Mucosa of stomach (tissue), 1 donor: Measurements from ENCODE around the gene PXYLP1.

Experiments
- H3K27me3 ChIP-seq: one replicate; pipeline ENCODE4 v1.7.0; 2013; ENCODE audit warnings: mild to moderate bottlenecking, low read length; ENCODE audit not compliant: control insufficient read depth, insufficient read depth
- H3K36me3 ChIP-seq: one replicate; pipeline ENCODE4 v1.7.0; 2013; ENCODE audit warnings: low read length; ENCODE audit not compliant: control insufficient read depth, insufficient read depth
- H3K4me1 ChIP-seq: one replicate; pipeline ENCODE4 v1.7.0; 2013; ENCODE audit warnings: mild to moderate bottlenecking, low read length; ENCODE audit not compliant: control insufficient read depth, insufficient read depth
- H3K4me3 ChIP-seq: one replicate; pipeline ENCODE4 v1.7.0; 2013; ENCODE audit warnings: low read length
- H3K9ac ChIP-seq: one replicate; pipeline ENCODE4 v1.7.0; 2013; ENCODE audit warnings: mild to moderate bottlenecking, low read length, moderate library complexity
- H3K9me3 ChIP-seq: one replicate; pipeline ENCODE4 v1.7.0; 2013; ENCODE audit warnings: mild to moderate bottlenecking, low read length, moderate library complexity; ENCODE audit not compliant: control insufficient read depth
- donor health status: Pancreatic carcinoma.

Gene PXYLP1

GRCh38 chr3:141269961-141270360 is 38.3 kb downstream of the PXYLP1 start:
- Histone ChIP-seq H3K9me3 (no peaks in the 10 kb centered on the region), H3K4me1 (no peaks in the 10 kb centered on the region), H3K9ac (no peak overlapping the region)

GRCh38 chr3:141271279-141272030 is 39.8 kb downstream of the PXYLP1 start:
- no peaks in the 10 kb centered on the region for H3K9me3 ChIP-seq
- H3K27me3 ChIP-seq: no peaks in the 10 kb centered on the region
- no peaks in the 10 kb centered on the region for H3K4me1 ChIP-seq
- H3K9ac ChIP-seq: no peak overlapping the region
- H3K4me3 ChIP-seq: no peak overlapping the region
- no peaks in the 10 kb centered on the region for H3K36me3 ChIP-seq

More at GRCh38 chr3:141269961-141270360, 38.3 kb downstream of the PXYLP1 start:
- Histone ChIP-seq H3K27me3 (no peaks in the 10 kb centered on the region), H3K4me3 (no peak overlapping the region), H3K36me3 (no peaks in the 10 kb centered on the region)

GRCh38 chr3:141272906-141273662 is 41.5 kb downstream of the PXYLP1 start:
- H3K4me3 ChIP-seq: no peak overlapping the region
- no peaks in the 10 kb centered on the region for H3K27me3 ChIP-seq
- no peaks in the 10 kb centered on the region for H3K4me1 ChIP-seq
- H3K9ac ChIP-seq: no peak overlapping the region
- no peaks in the 10 kb centered on the region for H3K36me3 ChIP-seq
- no peaks in the 10 kb centered on the region for H3K9me3 ChIP-seq

- Histone ChIP-seq H3K27me3 (no peaks in the 10 kb centered on the region), H3K36me3 (no peaks in the 10 kb centered on the region), H3K4me3 (no peak overlapping the region), H3K9ac (no peak overlapping the region), H3K9me3 (no peaks in the 10 kb centered on the region), H3K4me1 (no peaks in the 10 kb centered on the region)
Measured at GRCh38 chr3:141273700-141274410, 42.2 kb downstream of the PXYLP1 start.

- H3K9ac ChIP-seq: no peak overlapping the region
- H3K27me3 ChIP-seq: no peaks in the 10 kb centered on the region
- H3K4me1 ChIP-seq: no peaks in the 10 kb centered on the region
- H3K4me3 ChIP-seq: no peak overlapping the region
- no peaks in the 10 kb centered on the region for H3K36me3 ChIP-seq
- H3K9me3 ChIP-seq: no peaks in the 10 kb centered on the region
Measured at GRCh38 chr3:141274411-141275031, 42.9 kb downstream of the PXYLP1 start.

GRCh38 chr3:141275032-141275422 is 43.4 kb downstream of the PXYLP1 start:
- no peaks in the 10 kb centered on the region for H3K9me3 ChIP-seq
- no peak overlapping the region for H3K4me3 ChIP-seq
- no peaks in the 10 kb centered on the region for H3K4me1 ChIP-seq
- no peak overlapping the region for H3K9ac ChIP-seq
- H3K27me3 ChIP-seq: no peaks in the 10 kb centered on the region
- no peaks in the 10 kb centered on the region for H3K36me3 ChIP-seq

- no peaks in the 10 kb centered on the region for H3K36me3 ChIP-seq
- no peak overlapping the region for H3K9ac ChIP-seq
- no peak overlapping the region for H3K4me3 ChIP-seq
- H3K9me3 ChIP-seq: no peaks in the 10 kb centered on the region
- no peaks in the 10 kb centered on the region for H3K4me1 ChIP-seq
- no peaks in the 10 kb centered on the region for H3K27me3 ChIP-seq
Measured at GRCh38 chr3:141275511-141275910, 43.9 kb downstream of the PXYLP1 start.

- Histone ChIP-seq H3K36me3 (no peaks in the 10 kb centered on the region), H3K9ac (no peak overlapping the region), H3K4me1 (no peaks in the 10 kb centered on the region), H3K4me3 (no peak overlapping the region), H3K27me3 (no peaks in the 10 kb centered on the region), H3K9me3 (no peaks in the 10 kb centered on the region)
Measured at GRCh38 chr3:141275973-141276372, 44.3 kb downstream of the PXYLP1 start.

GRCh38 chr3:141276398-141276797 is 44.8 kb downstream of the PXYLP1 start:
- H3K36me3 ChIP-seq: no peaks in the 10 kb centered on the region
- no peak overlapping the region for H3K9ac ChIP-seq
- no peaks in the 10 kb centered on the region for H3K4me1 ChIP-seq
- H3K4me3 ChIP-seq: no peak overlapping the region
- H3K27me3 ChIP-seq: no peaks in the 10 kb centered on the region
- H3K9me3 ChIP-seq: no peaks in the 10 kb centered on the region

GRCh38 chr3:141277451-141277850 is 45.8 kb downstream of the PXYLP1 start:
- no peaks in the 10 kb centered on the region for H3K9me3 ChIP-seq
- no peaks in the 10 kb centered on the region for H3K36me3 ChIP-seq
- no peaks in the 10 kb centered on the region for H3K4me1 ChIP-seq
- H3K27me3 ChIP-seq: no peaks in the 10 kb centered on the region
- no peak overlapping the region for H3K4me3 ChIP-seq
- no peak overlapping the region for H3K9ac ChIP-seq

- Histone ChIP-seq H3K9me3 (no peaks in the 10 kb centered on the region), H3K9ac (no peak overlapping the region), H3K4me3 (no peak overlapping the region), H3K36me3 (no peaks in the 10 kb centered on the region), H3K4me1 (no peaks in the 10 kb centered on the region), H3K27me3 (no peaks in the 10 kb centered on the region)
Measured at GRCh38 chr3:141278196-141279076, 46.8 kb downstream of the PXYLP1 start.
